ENCODE results near the gene CCDC6. TPM values are rescaled to one million over a fixed set of nuclear protein-coding genes. Genes with fewer than 3 reads are reported as not detected.

CCDC6 gene
- polyA plus RNA-seq, 2 of the 4 experiments (the other 2 are of a cell fraction) = 21.4 to 43.5 TPM

DNA sequence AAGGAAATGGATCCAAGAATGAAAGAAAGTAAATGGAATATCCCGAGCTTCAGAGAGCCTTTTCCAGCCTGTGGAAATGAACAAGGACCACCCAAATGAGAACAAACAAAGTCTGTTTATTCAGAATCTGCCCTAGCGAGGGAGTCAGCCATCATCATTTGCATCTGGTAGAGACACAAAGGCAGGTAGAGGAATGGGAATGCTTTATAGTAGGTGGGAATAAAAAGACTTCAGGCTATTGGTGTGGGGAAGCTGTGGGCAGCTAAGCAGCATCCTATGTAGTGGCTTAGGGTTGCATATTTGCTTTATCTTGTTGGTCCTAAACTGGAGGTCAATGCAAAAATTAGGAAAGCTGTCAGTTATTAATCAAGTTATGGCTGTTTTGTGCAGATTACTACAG, 143.9 kb downstream of the CCDC6 start:
- no peak for ATAC-seq
- 20% methylated on average over 2 of the region's 2 CpGs for WGBS (ENCODE audit: missing lambda C conversion rate)

DNA sequence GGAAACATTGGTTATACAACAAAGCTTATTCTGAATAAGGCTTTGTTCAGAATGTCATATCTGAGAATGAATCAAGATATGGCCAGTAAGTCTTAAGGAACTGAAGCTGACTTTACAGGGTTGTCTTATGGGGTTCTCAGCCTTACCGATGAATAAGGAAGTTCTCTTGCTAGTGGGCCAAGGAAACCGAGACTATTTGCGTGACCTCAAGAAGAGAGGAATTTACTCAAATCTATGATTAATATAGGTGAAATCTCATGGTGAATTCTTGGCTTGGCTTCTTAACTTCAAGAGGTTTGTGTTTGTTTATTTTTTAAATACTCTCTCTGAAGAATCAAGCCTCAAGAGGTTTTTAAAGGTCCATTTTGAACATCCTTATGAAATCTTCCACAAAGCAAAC, 148.4 kb downstream of the CCDC6 start:
- Histone ChIP-seq H3K4me3 (no peak overlapping the region), H3K27ac (no peak overlapping the region), H3K9me3 (no peaks in the 10 kb centered on the region), H3K4me1 (no peaks in the 10 kb centered on the region), H3K4me2 (no peak overlapping the region)
- TF ChIP-seq FOSL2 (IDR thresholded peaks at IDR 0.05) = no peak
- no peak for TF ChIP-seq FOSL2 (CRISPR knock-in tag; IDR thresholded peaks at IDR 0.05)
- TF ChIP-seq, protein P1, sequence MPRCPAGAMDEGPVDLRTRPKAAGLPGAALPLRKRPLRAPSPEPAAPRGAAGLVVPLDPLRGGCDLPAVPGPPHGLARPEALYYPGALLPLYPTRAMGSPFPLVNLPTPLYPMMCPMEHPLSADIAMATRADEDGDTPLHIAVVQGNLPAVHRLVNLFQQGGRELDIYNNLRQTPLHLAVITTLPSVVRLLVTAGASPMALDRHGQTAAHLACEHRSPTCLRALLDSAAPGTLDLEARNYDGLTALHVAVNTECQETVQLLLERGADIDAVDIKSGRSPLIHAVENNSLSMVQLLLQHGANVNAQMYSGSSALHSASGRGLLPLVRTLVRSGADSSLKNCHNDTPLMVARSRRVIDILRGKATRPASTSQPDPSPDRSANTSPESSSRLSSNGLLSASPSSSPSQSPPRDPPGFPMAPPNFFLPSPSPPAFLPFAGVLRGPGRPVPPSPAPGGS (IDR thresholded peaks at IDR 0.05) = no peak
- no peak for TF ChIP-seq TP53 (CRISPR knock-in tag; IDR thresholded peaks at IDR 0.05)
- no peak for TF ChIP-seq HDAC2 (IDR thresholded peaks at IDR 0.05)
- TF ChIP-seq CHD2 (IDR thresholded peaks at IDR 0.05; ENCODE audit: low read length, partially characterized antibody) = no peak
- TF ChIP-seq RAD21 (conservative IDR thresholded peaks at IDR 0.05 in 1 of 2, IDR thresholded peaks at IDR 0.05 in 1 of 2) = no peak
- ChIA-PET POLR2A (no interaction called here), CTCF (interaction anchor here (0.8 kb wide), 1 partner anchor 132 kb away, joined by 4 read pairs; no protein-coding TSS in a partner anchor)
- ATAC-seq = no peak
- FAIRE-seq = no peak
- no peak for DNase-seq (ENCODE audit: low read depth in 1 of 2, low spot score in 1 of 2)
- WGBS (ENCODE audit: missing lambda C conversion rate) = 63% methylated on average over 3 of the region's 3 CpGs

More for the DNA sequence above, 143.9 kb downstream of the CCDC6 start:
- CTCF ChIA-PET = no interaction called here
- Histone ChIP-seq H3K4me1 (no peaks in the 10 kb centered on the region), H3K27ac (no peak overlapping the region), H3K4me2 (no peak overlapping the region), H3K9me3 (no peaks in the 10 kb centered on the region), H3K4me3 (no peak overlapping the region)
- POLR2A ChIA-PET = no interaction called here
- no peak for FAIRE-seq
- DNase-seq (ENCODE audit: low read depth in 1 of 2, low spot score in 1 of 2) = no peak
- TF ChIP-seq FOSB (CRISPR knock-in tag; IDR thresholded peaks at IDR 0.05) (no peak), ZC3H11A (IDR thresholded peaks at IDR 0.05) (no peak), CEBPB (IDR thresholded peaks at IDR 0.05) (no peak), HOXB13 (CRISPR knock-in tag; IDR thresholded peaks at IDR 0.05; ENCODE audit: low read depth) (no peak), HEYL (CRISPR knock-in tag; IDR thresholded peaks at IDR 0.05) (no peak), CHD2 (IDR thresholded peaks at IDR 0.05; ENCODE audit: low read length, partially characterized antibody) (no peak), GATA3 (IDR thresholded peaks at IDR 0.05; ENCODE audit: borderline replicate concordance) (no peak), POLR2A (IDR thresholded peaks at IDR 0.05; ENCODE audit: low read length) (no peak), KDM5A (IDR thresholded peaks at IDR 0.05) (no peak), PHF8 (IDR thresholded peaks at IDR 0.05; ENCODE audit: borderline replicate concordance, low read depth) (no peak), POLR2AphosphoS2 (conservative IDR thresholded peaks at IDR 0.05; ENCODE audit: low read length) (no peak), SREBF2 (IDR thresholded peaks at IDR 0.05) (no peak), RAD21 (conservative IDR thresholded peaks at IDR 0.05 in 1 of 2, IDR thresholded peaks at IDR 0.05 in 1 of 2) (no peak), EHMT2 (IDR thresholded peaks at IDR 0.05; ENCODE audit: low read depth) (no peak), TFCP2L1 (CRISPR knock-in tag; IDR thresholded peaks at IDR 0.05) (no peak), FOXS1 (CRISPR knock-in tag; IDR thresholded peaks at IDR 0.05) (no peak)
- TF ChIP-seq, protein P2, sequence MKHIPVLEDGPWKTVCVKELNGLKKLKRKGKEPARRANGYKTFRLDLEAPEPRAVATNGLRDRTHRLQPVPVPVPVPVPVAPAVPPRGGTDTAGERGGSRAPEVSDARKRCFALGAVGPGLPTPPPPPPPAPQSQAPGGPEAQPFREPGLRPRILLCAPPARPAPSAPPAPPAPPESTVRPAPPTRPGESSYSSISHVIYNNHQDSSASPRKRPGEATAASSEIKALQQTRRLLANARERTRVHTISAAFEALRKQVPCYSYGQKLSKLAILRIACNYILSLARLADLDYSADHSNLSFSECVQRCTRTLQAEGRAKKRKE (CRISPR knock-in tag; IDR thresholded peaks at IDR 0.05; ENCODE audit: low read depth) = no peak

DNA sequence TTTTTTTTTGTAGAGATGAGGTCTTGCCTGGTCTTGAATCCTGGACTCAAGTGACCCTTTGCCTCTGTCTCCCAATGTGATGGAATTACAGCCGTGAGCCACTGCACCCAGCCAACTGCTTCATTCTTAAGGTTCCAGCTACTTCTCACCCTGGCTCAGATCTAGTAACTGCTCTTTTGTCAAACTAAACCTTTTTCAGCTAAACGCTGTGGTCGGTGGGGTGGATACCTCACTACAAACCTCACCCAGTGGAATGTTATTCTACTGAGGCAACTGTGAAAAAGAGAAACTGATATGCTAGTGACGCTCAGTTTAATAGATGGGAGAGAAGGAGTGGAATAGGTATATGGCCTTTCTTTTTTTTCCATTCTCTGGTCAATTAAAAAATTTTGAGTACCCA, 151.4 kb downstream of the CCDC6 start:
- 76% methylated on average over 4 of the region's 4 CpGs for WGBS (ENCODE audit: missing lambda C conversion rate)
- ChIA-PET POLR2A (no interaction called here), CTCF (interaction anchor here (0.7 to 0.8 kb wide), 2 partner anchors 76 to 89 kb away, joined by 3 to 4 read pairs; no protein-coding TSS in a partner anchor)

More for the DNA sequence above, 151.4 kb downstream of the CCDC6 start:
- DNase-seq (ENCODE audit: low read depth in 1 of 2, low spot score in 1 of 2) (no peak), FAIRE-seq (no peak), ATAC-seq (no peak)
- Histone ChIP-seq H3K9me3 (no peaks in the 10 kb centered on the region), H3K27ac (no peak overlapping the region), H3K4me2 (no peak overlapping the region), H3K4me1 (no peaks in the 10 kb centered on the region), H3K4me3 (no peak overlapping the region)
- TF ChIP-seq, protein P1 (IDR thresholded peaks at IDR 0.05) = no peak
- TF ChIP-seq HOXB13 (CRISPR knock-in tag; IDR thresholded peaks at IDR 0.05; ENCODE audit: low read depth) (no peak), HOXB5 (CRISPR knock-in tag; IDR thresholded peaks at IDR 0.05) (no peak), TFCP2L1 (CRISPR knock-in tag; IDR thresholded peaks at IDR 0.05) (no peak), GATA3 (IDR thresholded peaks at IDR 0.05; ENCODE audit: borderline replicate concordance) (no peak), ZC3H11A (IDR thresholded peaks at IDR 0.05) (no peak), FOSB (CRISPR knock-in tag; IDR thresholded peaks at IDR 0.05) (no peak), CEBPB (IDR thresholded peaks at IDR 0.05) (no peak)

Measured in A549 (cell line).